Measurements from ENCODE around the gene TM9SF4.

TM9SF4 gene

GRCh38 chr20:32158351-32158750 lies 48.8 kb downstream of the TM9SF4 start:
- no peak overlapping the region for H3K4me3 ChIP-seq (ENCODE audit: low read depth, low read length)
- DNase-seq (ENCODE audit: low read depth): no peak
- no peak for TF ChIP-seq CTCF (IDR thresholded peaks at IDR 0.05; ENCODE audit: low read depth, low read length, missing control alignments)
- in situ Hi-C loops (cut with HindIII; ENCODE audit: low sequenced_read_pairs): no loop called here

- no peak for TF ChIP-seq CTCF (IDR thresholded peaks at IDR 0.05; ENCODE audit: low read depth, low read length, missing control alignments)
- in situ Hi-C loops (cut with HindIII; ENCODE audit: low sequenced_read_pairs): no loop called here
- DNase-seq (ENCODE audit: low read depth): no peak
- no peak overlapping the region for H3K4me3 ChIP-seq (ENCODE audit: low read depth, low read length)
These were observed 49.6 kb downstream of the TM9SF4 start for GRCh38 chr20:32158943-32159660.

- no peak for DNase-seq (ENCODE audit: low read depth)
- no peak overlapping the region for H3K4me3 ChIP-seq (ENCODE audit: low read depth, low read length)
- TF ChIP-seq CTCF (IDR thresholded peaks at IDR 0.05; ENCODE audit: low read depth, low read length, missing control alignments): no peak
- in situ Hi-C loops (cut with HindIII; ENCODE audit: low sequenced_read_pairs): no loop called here
These were observed 50.3 kb downstream of the TM9SF4 start for GRCh38 chr20:32159766-32160221.

- in situ Hi-C loops (cut with HindIII; ENCODE audit: low sequenced_read_pairs): no loop called here
- no peak for TF ChIP-seq CTCF (IDR thresholded peaks at IDR 0.05; ENCODE audit: low read depth, low read length, missing control alignments)
- H3K4me3 ChIP-seq (ENCODE audit: low read depth, low read length): no peak overlapping the region
- DNase-seq (ENCODE audit: low read depth): no peak
These were observed 50.8 kb downstream of the TM9SF4 start for GRCh38 chr20:32160341-32160740.

- TF ChIP-seq CTCF (IDR thresholded peaks at IDR 0.05; ENCODE audit: low read depth, low read length, missing control alignments): no peak
- in situ Hi-C loops (cut with HindIII; ENCODE audit: low sequenced_read_pairs): no loop called here
- H3K4me3 ChIP-seq (ENCODE audit: low read depth, low read length): no peak overlapping the region
- DNase-seq (ENCODE audit: low read depth): no peak
These were observed 52.8 kb downstream of the TM9SF4 start for GRCh38 chr20:32162351-32162750.

- H3K4me3 ChIP-seq (ENCODE audit: low read depth, low read length): no peak overlapping the region
- in situ Hi-C loops (cut with HindIII; ENCODE audit: low sequenced_read_pairs): no loop called here
- TF ChIP-seq CTCF (IDR thresholded peaks at IDR 0.05; ENCODE audit: low read depth, low read length, missing control alignments): no peak
- DNase-seq (ENCODE audit: low read depth): no peak
These were observed 54.4 kb downstream of the TM9SF4 start for GRCh38 chr20:32163951-32164350.
